Stimulated activated CD8-positive, alpha-beta memory T cell treated with anti-CD3 and anti-CD28 coated beads, Interleukin-15, amount 100 ng/mL, for 1 hour (primary cell): ENCODE measurements around the gene SHISAL2A.
"Not testable (repeated sequence)": the region's sequence is repeated elsewhere in the genome, so short reads cannot be mapped to it uniquely, and the experiment has no call there.

Source experiments
- DNase-seq: peaks from one replicate; pipeline ENCODE4 v3.0.0-alpha.2; 2020; ENCODE audit warnings: low read depth

Gene SHISAL2A

DNA sequence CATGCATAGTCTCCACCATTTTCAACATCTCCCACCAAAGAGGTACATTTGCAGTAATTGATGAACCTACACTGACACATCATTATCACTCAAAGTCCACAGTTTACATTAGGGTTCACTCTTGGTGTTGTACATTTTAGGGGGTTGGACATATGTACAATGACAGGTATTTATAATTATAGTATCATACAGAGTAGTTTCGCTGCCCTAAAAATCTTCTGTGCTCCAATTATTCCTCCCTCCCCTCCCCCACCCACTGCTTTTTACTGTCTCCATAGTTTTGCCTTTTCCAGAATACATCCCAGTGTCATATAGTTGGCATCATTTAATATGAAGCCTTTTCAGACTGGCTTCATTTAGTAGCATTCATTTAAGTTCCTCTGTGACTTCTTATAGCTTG, 51.6 kb downstream of the SHISAL2A start:
- no peak for DNase-seq

DNA sequence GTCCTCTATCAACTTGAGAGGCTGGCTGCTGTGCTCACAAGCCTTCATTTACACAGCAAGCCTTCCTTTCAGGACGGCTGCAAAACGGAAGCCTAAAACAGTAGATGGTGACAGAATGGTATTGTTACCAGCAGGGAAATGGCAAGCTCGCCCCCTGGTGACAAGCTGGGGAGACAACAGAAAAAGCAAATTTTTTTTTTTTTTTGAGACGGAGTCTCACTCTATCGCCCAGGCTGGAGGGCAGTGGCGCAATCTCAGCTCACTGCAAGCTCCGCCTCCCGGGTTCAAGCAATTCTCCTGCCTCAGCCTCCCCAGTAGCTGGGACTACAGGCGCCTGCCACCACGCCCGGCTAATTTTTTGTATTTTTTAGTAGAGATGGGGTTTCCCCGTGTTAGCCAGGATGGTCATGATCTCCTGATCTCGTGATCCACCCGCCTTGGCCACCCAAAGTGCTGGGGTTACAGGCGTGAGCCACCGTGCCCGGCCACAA, 53.3 kb downstream of the SHISAL2A start:
- DNase-seq, result peak; percentile 61

- DNase-seq, result no peak
Observed at GRCh38 chr1:52686830-52687229, 53.9 kb downstream of the SHISAL2A start.

- no peak for DNase-seq
Observed at GRCh38 chr1:52691821-52692220, 58.9 kb downstream of the SHISAL2A start.

DNA sequence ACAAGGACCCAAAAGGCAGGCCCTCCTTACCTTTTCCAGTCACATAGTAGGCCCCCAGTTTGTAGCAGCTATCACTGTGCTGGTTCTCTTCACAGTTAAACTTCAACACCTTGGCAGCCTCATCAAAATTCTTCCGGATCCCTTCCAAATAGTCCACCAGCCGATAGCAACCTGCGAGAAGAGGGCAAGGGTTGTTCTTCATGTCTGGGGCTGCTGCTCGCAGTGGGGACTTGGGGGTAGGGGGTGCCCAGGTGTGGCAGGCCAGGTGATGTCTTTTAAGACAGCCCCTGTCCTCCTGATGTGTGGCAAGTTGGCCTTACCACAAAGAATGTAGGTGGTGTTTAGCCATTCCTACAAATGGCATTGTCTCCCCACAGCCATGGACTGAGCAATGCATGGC, 59.7 kb downstream of the SHISAL2A start:
- no peak for DNase-seq

GRCh38 chr1:52693351-52693750, 60.4 kb downstream of the SHISAL2A start:
- not testable (repeated sequence) for DNase-seq

DNA sequence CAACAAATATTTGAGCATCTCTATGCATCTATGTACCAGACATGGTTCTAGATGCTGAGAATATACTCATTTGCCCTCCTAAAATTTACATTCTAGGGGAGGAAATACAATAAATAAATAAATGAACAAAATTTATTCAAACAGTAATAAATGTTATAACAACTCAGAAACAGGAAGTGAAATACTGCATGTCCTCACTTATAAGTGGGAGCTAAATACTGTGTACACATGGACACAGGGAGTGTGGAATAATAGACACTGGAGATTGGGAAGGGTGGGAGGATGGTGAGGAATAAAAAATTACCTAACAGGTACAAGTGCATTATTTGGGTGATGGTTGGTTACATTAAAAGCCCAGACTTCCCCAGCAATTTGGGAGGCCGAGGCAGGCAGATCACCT, 60.9 kb downstream of the SHISAL2A start:
- DNase-seq, result no peak

DNA sequence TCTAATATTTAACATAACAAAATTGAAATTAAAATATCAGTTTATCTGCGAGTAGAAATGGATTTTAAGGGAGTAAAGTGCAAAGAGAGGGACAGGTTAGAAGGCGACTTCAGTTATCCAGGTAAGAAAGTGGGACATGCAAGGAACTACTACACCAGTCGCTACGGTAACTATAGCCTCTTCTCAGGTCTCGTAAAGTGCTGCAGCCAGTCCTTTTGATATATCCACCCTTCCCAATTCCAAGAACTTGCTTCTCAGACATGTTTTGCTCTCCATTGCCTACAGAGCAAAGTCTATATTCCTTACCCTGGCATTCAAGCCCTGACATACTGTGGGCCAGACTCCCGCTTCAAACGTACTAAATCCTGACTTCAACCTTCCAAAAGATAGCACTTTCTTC, 62.7 kb downstream of the SHISAL2A start:
- DNase-seq, result no peak

DNA sequence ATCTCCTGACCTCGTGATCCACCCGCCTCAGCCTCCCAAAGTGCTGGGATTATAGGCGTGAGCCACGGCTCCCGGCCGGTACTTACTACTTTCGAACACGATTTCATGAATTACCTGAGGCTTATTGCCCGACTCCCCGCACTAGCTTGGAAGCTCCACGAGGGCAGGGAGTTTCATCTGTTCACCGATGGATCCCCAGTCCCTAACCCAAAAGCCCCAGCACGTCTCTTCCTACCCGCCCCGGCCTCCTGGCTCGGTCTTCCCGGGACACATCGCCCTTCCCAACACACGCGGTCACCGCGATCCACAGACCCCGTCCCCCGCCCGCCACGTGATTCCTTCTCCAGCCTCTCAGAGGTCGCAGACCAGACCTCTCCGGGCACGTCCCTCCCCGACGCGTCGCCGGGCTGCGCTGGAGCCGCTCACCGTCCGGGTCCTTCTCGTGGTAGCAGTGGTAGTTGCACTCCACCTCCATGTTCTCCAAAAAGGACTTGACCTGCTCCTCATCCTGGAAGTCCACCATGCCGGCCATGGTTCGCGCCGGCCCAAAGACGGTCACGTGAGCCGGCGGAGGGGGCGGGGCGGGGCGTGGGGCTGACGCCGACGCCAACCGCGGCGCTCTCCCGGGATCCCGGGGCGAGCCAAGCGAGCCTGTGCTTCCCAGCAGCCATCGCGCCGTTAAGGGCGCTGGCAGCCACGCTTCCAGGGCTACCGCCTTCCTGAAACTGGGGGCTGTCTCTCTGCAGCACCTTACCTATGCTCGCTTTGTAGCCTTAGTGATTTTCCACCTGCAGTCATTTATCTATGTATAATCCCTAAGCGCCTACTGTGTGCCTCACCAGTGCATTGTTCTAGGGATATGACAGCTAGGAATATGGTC, 65.1 kb downstream of the SHISAL2A start, which contains the start of gene COA7:
TSS of gene COA7 (minus strand) at position 553 of the 880 bp plus-strand sequence. CDS start at position 532, 21 bp downstream.
- peak; percentile 23 for DNase-seq

DNA sequence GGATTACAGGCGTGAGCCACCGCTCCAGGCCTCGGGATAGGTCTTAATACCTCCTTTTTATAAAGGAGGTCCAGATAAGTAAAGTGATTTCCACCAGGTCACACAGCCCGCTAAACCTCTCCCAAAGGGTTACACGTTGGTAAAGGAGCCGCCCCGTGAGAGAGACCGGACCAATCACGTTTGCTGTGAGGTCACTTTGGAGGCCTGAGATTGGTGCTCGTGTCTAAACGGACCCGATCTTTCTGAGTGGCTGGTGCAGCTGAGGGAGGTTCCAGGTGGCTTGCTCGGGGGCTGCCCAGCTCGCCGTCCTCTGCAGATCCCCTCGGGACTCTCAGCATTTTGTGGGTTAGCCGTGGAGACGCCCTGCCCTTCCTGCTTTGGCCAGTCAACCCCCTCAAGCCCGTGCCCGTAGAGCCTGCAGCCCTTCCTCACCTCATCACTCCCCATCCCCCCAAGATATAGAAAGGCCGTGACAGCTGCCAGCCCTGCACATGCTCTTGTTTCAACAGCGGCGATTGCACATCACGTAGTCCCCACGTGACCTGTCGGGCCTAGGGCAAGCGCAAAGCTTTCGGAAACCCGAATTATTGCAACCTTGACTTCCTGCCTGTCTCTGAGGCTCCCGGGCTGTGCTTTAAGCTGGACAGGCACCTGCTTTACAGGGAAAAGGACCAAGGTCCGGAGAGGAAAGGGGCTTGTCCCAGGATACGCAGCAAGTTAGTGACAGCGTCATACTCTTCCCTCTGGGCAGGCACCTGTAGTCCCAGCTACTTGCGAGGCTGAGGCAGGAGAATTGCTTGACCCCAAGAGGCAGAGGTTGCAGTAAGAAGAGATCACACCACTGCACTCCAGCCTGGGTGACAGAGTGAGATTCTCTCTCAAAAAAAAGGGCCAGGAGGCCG, 70.2 kb downstream of the SHISAL2A start:
- peak; percentile 48 for DNase-seq

DNA sequence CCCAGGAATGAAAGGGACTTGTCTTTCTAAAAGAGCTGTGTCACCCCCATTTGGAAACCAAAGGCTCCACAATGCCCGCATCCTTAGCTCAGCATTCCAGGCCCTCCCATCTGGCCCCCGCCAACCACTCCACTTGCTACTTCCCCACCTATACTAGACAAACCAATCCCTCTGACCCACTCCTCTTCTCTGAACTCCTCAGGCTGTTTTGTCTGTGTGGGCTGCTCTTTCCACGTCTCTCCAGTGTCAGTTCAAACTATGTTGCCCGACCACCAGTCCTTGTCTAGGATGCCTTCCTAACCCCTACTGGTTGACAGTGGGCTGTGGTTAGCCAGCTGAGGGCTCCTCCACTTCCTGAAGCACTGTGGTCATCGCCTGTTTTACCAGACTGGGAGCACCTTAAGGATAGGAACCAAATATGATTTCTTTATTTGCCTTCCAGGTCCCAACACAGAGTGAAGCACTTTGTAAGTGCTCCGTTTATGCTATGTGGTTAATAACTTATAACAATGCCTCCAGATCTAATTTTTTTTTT, 73.2 kb downstream of the SHISAL2A start:
- no peak for DNase-seq
